Measurements from ENCODE around the gene SLC12A6.
A peak's percentile ranks its signal among the peaks of the same experiment; 100 is the strongest.

Gene SLC12A6

GRCh38 chr15:34248190-34248589 lies 89.4 kb downstream of the SLC12A6 start:
- H3K27ac ChIP-seq = no peak overlapping the region
- TF ChIP-seq ZFX (IDR thresholded peaks at IDR 0.05; ENCODE audit: borderline replicate concordance) = no peak
- no peak for TF ChIP-seq CTCF (IDR thresholded peaks at IDR 0.05)

- no peak for TF ChIP-seq ZFX (IDR thresholded peaks at IDR 0.05; ENCODE audit: borderline replicate concordance)
- no peak for TF ChIP-seq CTCF (IDR thresholded peaks at IDR 0.05)
Observed at GRCh38 chr15:34246276-34246976, 91.2 kb downstream of the SLC12A6 start.

GRCh38 chr15:34243226-34243625 lies 94.4 kb downstream of the SLC12A6 start:
- no peak overlapping the region for H3K27ac ChIP-seq
- no peak for TF ChIP-seq CTCF (IDR thresholded peaks at IDR 0.05)
- TF ChIP-seq ZFX (IDR thresholded peaks at IDR 0.05; ENCODE audit: borderline replicate concordance) = no peak

More at GRCh38 chr15:34246276-34246976, 91.2 kb downstream of the SLC12A6 start:
- no peak overlapping the region for H3K27ac ChIP-seq

- TF ChIP-seq CTCF (IDR thresholded peaks at IDR 0.05) (no peak), ZFX (IDR thresholded peaks at IDR 0.05; ENCODE audit: borderline replicate concordance) (no peak)
Observed at GRCh38 chr15:34242331-34242710, 95.3 kb downstream of the SLC12A6 start.

GRCh38 chr15:34241376-34242330 lies 95.9 kb downstream of the SLC12A6 start:
- no peak overlapping the region for H3K27ac ChIP-seq
- TF ChIP-seq CTCF (IDR thresholded peaks at IDR 0.05) (peak; percentile 85), ZFX (IDR thresholded peaks at IDR 0.05; ENCODE audit: borderline replicate concordance) (no peak)

More at GRCh38 chr15:34242331-34242710, 95.3 kb downstream of the SLC12A6 start:
- H3K27ac ChIP-seq = no peak overlapping the region

GRCh38 chr15:34240537-34240936 lies 97.0 kb downstream of the SLC12A6 start:
- H3K27ac ChIP-seq = no peak overlapping the region
- no peak for TF ChIP-seq CTCF (IDR thresholded peaks at IDR 0.05)
- TF ChIP-seq ZFX (IDR thresholded peaks at IDR 0.05; ENCODE audit: borderline replicate concordance) = no peak
